ENCODE results near the gene PMM1. TPM values are rescaled to one million over a fixed set of nuclear protein-coding genes. Genes with fewer than 3 reads are reported as not detected.

The PMM1 gene
- total and polyA plus RNA-seq, 2 donors from 2014 or later, result 36.4 to 127 TPM

- DNase-seq (no peak), FAIRE-seq (no peak)
- intact Hi-C loops (cut with DNase I), result no loop called here
- Histone ChIP-seq H3K4me1 (ENCODE audit: control insufficient read depth in 2 of 3, insufficient read depth in 2 of 3, low read depth in 1 of 3, low read length in 3 of 3) (peaks cover 0 to 15% (median 4%) of the 10 kb centered on the region in 3 donors), H3K9me3 (ENCODE audit: control insufficient read depth in 2 of 3, insufficient read depth in 1 of 3, low read length in 3 of 3) (no peaks in the 10 kb centered on the region), H3K36me3 (ENCODE audit: control insufficient read depth in 2 of 3, insufficient read depth in 3 of 3, low read length in 3 of 3) (peaks cover 0 to 17% (median 4%) of the 10 kb centered on the region in 3 donors), H3K27me3 (ENCODE audit: control insufficient read depth, insufficient read depth, low read length) (no peaks in the 10 kb centered on the region), H3K27ac (ENCODE audit: low read depth in 2 of 2, low read length in 2 of 2) (no peak overlapping the region), H3K4me3 (ENCODE audit: low read length in 3 of 3) (no peak overlapping the region), H3K9ac (ENCODE audit: low read length in 3 of 3) (no peak overlapping the region)
- TF ChIP-seq, protein P1, sequence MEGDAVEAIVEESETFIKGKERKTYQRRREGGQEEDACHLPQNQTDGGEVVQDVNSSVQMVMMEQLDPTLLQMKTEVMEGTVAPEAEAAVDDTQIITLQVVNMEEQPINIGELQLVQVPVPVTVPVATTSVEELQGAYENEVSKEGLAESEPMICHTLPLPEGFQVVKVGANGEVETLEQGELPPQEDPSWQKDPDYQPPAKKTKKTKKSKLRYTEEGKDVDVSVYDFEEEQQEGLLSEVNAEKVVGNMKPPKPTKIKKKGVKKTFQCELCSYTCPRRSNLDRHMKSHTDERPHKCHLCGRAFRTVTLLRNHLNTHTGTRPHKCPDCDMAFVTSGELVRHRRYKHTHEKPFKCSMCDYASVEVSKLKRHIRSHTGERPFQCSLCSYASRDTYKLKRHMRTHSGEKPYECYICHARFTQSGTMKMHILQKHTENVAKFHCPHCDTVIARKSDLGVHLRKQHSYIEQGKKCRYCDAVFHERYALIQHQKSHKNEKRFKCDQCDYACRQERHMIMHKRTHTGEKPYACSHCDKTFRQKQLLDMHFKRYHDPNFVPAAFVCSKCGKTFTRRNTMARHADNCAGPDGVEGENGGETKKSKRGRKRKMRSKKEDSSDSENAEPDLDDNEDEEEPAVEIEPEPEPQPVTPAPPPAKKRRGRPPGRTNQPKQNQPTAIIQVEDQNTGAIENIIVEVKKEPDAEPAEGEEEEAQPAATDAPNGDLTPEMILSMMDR (IDR thresholded peaks at IDR 0.05; ENCODE audit: borderline replicate concordance, extremely low read depth, insufficient read depth), result no peak
Observed at GRCh38 chr22:41585898-41586297, 3.7 kb downstream of the PMM1 start.

DNA sequence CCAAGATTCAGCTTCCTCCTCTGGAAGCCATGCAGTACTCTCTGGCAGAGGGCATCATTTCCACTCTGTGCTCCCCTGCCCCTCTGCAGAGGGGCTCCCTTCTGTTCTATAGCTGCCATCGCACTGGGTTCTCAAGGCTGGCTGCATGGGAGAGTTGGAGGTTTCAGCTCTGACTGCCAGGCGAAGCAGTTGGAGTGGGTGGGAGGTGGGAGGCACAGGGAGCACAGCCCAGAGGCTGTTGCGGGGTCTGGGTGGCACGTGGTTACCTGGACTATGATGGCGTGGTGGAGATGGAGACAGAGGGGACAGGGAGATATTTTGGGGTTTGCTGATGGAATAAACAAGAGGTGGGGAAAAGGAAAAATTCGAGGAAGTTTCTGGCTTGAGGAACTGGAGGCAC is 4.8 kb downstream of the PMM1 start:
- TF ChIP-seq, protein P1 (IDR thresholded peaks at IDR 0.05; ENCODE audit: borderline replicate concordance, extremely low read depth, insufficient read depth), result no peak
- H3K9ac ChIP-seq (ENCODE audit: low read length in 3 of 3), result no peak overlapping the region
- H3K9me3 ChIP-seq (ENCODE audit: control insufficient read depth in 2 of 3, insufficient read depth in 1 of 3, low read length in 3 of 3), result no peaks in the 10 kb centered on the region
- no peak overlapping the region for H3K27ac ChIP-seq (ENCODE audit: low read depth in 2 of 2, low read length in 2 of 2)
- FAIRE-seq, result no peak
- H3K4me3 ChIP-seq (ENCODE audit: low read length in 3 of 3), result no peak overlapping the region
- H3K27me3 ChIP-seq (ENCODE audit: control insufficient read depth, insufficient read depth, low read length), result no peaks in the 10 kb centered on the region
- peaks cover 0 to 19% (median 4%) of the 10 kb centered on the region in 3 donors for H3K36me3 ChIP-seq (ENCODE audit: control insufficient read depth in 2 of 3, insufficient read depth in 3 of 3, low read length in 3 of 3)
- DNase-seq, result no peak
- peaks cover 0 to 15% (median 4%) of the 10 kb centered on the region in 3 donors for H3K4me1 ChIP-seq (ENCODE audit: control insufficient read depth in 2 of 3, insufficient read depth in 2 of 3, low read depth in 1 of 3, low read length in 3 of 3)
- intact Hi-C loops (cut with DNase I), result no loop called here

- H3K4me1 ChIP-seq (ENCODE audit: control insufficient read depth in 2 of 3, insufficient read depth in 2 of 3, low read depth in 1 of 3, low read length in 3 of 3), result peaks cover 0 to 7% (median 4%) of the 10 kb centered on the region in 3 donors
- peaks cover 0 to 29% (median 8%) of the 10 kb centered on the region in 3 donors for H3K36me3 ChIP-seq (ENCODE audit: control insufficient read depth in 2 of 3, insufficient read depth in 3 of 3, low read length in 3 of 3)
- TF ChIP-seq, protein P1 (IDR thresholded peaks at IDR 0.05; ENCODE audit: borderline replicate concordance, extremely low read depth, insufficient read depth), result no peak
- no peaks in the 10 kb centered on the region for H3K9me3 ChIP-seq (ENCODE audit: control insufficient read depth in 2 of 3, insufficient read depth in 1 of 3, low read length in 3 of 3)
- no peaks in the 10 kb centered on the region for H3K27me3 ChIP-seq (ENCODE audit: control insufficient read depth, insufficient read depth, low read length)
- no peak overlapping the region for H3K4me3 ChIP-seq (ENCODE audit: low read length in 3 of 3)
- DNase-seq, result no peak
- H3K9ac ChIP-seq (ENCODE audit: low read length in 3 of 3), result peak overlapping the region in 1 of 3 donors; percentile 29
- no peak for FAIRE-seq
- peak overlapping the region; percentile 54 to 55 for H3K27ac ChIP-seq (ENCODE audit: low read depth in 2 of 2, low read length in 2 of 2)
- intact Hi-C loops (cut with DNase I), result no loop called here
Observed at GRCh38 chr22:41582694-41583093, 6.9 kb downstream of the PMM1 start.

DNA sequence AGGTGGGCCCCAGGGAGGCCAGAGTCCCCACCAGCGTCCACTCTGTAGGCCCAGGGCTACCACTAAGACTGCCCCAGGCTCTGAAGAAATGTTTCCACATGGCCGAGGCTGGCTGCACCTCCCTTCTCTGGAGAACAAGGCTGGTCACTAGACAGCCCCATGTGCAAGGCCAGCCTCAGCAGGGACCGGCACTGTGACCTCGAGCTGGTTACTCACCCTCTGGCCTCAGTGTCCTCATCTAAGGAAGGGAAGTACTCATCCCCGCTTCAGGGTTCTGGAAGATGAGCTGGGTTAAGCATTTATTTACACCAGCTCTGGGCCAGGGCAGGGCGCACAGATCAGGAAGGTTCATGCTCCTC is 9.7 kb downstream of the PMM1 start:
- intact Hi-C loops (cut with DNase I), result no loop called here
- TF ChIP-seq, protein P1 (IDR thresholded peaks at IDR 0.05; ENCODE audit: borderline replicate concordance, extremely low read depth, insufficient read depth), result no peak
- FAIRE-seq (no peak), DNase-seq (no peak)
- Histone ChIP-seq H3K4me1 (ENCODE audit: control insufficient read depth in 2 of 3, insufficient read depth in 2 of 3, low read depth in 1 of 3, low read length in 3 of 3) (peaks cover 0 to 5% (median 3%) of the 10 kb centered on the region in 3 donors), H3K4me3 (ENCODE audit: low read length in 3 of 3) (no peak overlapping the region), H3K27me3 (ENCODE audit: control insufficient read depth, insufficient read depth, low read length) (no peaks in the 10 kb centered on the region), H3K9me3 (ENCODE audit: control insufficient read depth in 2 of 3, insufficient read depth in 1 of 3, low read length in 3 of 3) (no peaks in the 10 kb centered on the region), H3K9ac (ENCODE audit: low read length in 3 of 3) (no peak overlapping the region), H3K27ac (ENCODE audit: low read depth in 2 of 2, low read length in 2 of 2) (no peak overlapping the region), H3K36me3 (ENCODE audit: control insufficient read depth in 2 of 3, insufficient read depth in 3 of 3, low read length in 3 of 3) (peaks cover 0 to 30% (median 9%) of the 10 kb centered on the region in 3 donors)
